ENCODE results near the gene KIF23. TPM values are rescaled to one million over a fixed set of nuclear protein-coding genes. Genes with fewer than 3 reads are reported as not detected.

Gene KIF23
- total and polyA plus RNA-seq, 2 experiments from 2014 or later, result 52.9 to 103 TPM

DNA sequence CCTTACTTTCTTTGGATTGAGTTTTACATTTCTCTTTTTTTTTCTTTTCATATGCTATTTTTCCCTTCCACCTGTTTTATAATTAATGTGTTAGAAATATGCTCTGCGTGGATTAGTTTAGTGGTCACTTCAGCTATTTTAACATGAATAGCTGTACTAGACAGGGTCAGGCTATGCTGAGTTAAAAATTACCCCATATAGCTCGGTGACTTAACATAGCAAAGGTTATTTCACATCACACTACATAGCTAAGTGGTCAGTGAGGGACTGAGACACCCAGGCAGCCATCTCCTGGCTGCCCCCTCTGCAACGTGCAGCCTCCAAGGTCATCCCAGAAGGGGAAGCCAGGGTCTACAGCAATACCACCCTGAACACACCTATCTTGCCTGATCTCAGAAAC is 46.9 kb upstream of the KIF23 start:
- Histone ChIP-seq H3K9me2 (ENCODE audit: insufficient read depth) (no peaks in the 10 kb centered on the region), H3K27ac (ENCODE audit: low read depth) (no peak overlapping the region), H3K4me1 (ENCODE audit: insufficient read depth) (no peaks in the 10 kb centered on the region), H3K4me2 (no peak overlapping the region), H3K4me3 (no peak overlapping the region), H2AFZ (no peak overlapping the region), H4K20me1 (replicated peaks; ENCODE audit: insufficient read depth) (0 out of 2 replicates have a peak, but pooled peaks cover 3% of the 10 kb centered on the region), H3K36me3 (ENCODE audit: insufficient read depth) (no peaks in the 10 kb centered on the region), H3F3A (replicated peaks; ENCODE audit: low read depth) (no peaks in the 10 kb centered on the region), H3K79me2 (replicated peaks; ENCODE audit: insufficient read depth) (no peaks in the 10 kb centered on the region), H3K27me3 (ENCODE audit: insufficient read depth) (no peaks in the 10 kb centered on the region)
- TF ChIP-seq EZH2 (IDR thresholded peaks at IDR 0.05; ENCODE audit: low read depth, unreplicated experiment), result no peak
- no peak overlapping the region for H3K27ac Mint-ChIP-seq
- no peaks in the 10 kb centered on the region for H3K4me1 Mint-ChIP-seq
- no peaks in the 10 kb centered on the region for H3K9me3 Mint-ChIP-seq
- ATAC-seq (no peak), DNase-seq (ENCODE audit: low spot score) (no peak)
- no peaks in the 10 kb centered on the region for H3K36me3 Mint-ChIP-seq (ENCODE audit: low read depth)
- no peak overlapping the region for H3K4me3 Mint-ChIP-seq
- peaks cover 2% of the 10 kb centered on the region for H3K27me3 Mint-ChIP-seq (ENCODE audit: insufficient read depth, low read depth, poor library complexity)

DNA sequence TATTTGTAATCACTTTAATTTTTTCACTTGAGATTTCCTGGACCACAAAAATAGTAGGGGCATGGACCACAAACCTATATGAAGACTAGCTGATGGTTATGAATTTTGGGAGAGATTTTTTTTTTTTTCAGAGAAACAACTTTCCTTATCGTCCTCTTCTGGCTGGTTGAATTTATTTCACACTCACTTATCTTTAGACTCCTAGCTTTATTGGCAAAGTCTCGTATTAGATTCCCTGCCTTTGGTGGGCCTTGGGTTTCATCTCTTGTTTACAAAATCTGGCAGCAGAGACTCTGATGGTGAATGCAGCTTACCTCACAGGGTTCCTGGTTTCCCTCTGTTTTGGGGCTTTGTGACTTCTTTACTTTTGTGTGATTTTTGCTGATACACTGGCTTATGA is 44.5 kb upstream of the KIF23 start:
- H3K36me3 Mint-ChIP-seq (ENCODE audit: low read depth), result no peaks in the 10 kb centered on the region
- Histone ChIP-seq H3K79me2 (replicated peaks; ENCODE audit: insufficient read depth) (no peaks in the 10 kb centered on the region), H2AFZ (no peak overlapping the region), H3K27ac (ENCODE audit: low read depth) (no peak overlapping the region), H3K36me3 (ENCODE audit: insufficient read depth) (0 out of 2 replicates have a peak, but pooled peaks cover 8% of the 10 kb centered on the region), H3F3A (replicated peaks; ENCODE audit: low read depth) (no peaks in the 10 kb centered on the region), H3K9me2 (ENCODE audit: insufficient read depth) (no peaks in the 10 kb centered on the region), H3K4me1 (ENCODE audit: insufficient read depth) (no peaks in the 10 kb centered on the region), H3K4me2 (no peak overlapping the region), H3K4me3 (no peak overlapping the region), H4K20me1 (replicated peaks; ENCODE audit: insufficient read depth) (0 out of 2 replicates have a peak, but pooled peaks cover 3% of the 10 kb centered on the region), H3K27me3 (ENCODE audit: insufficient read depth) (no peaks in the 10 kb centered on the region)
- H3K27ac Mint-ChIP-seq, result no peak overlapping the region
- H3K4me3 Mint-ChIP-seq, result no peak overlapping the region
- ATAC-seq, result no peak
- peaks cover 4% of the 10 kb centered on the region; the same call in 2 of the 3 replicates for H3K9me3 Mint-ChIP-seq
- DNase-seq (ENCODE audit: low spot score), result no peak
- no peaks in the 10 kb centered on the region for H3K27me3 Mint-ChIP-seq (ENCODE audit: insufficient read depth, low read depth, poor library complexity)
- no peaks in the 10 kb centered on the region for H3K4me1 Mint-ChIP-seq
- TF ChIP-seq POLR2AphosphoS5 (IDR thresholded peaks at IDR 0.05; ENCODE audit: low read depth) (no peak), ZNF114 (CRISPR knock-in tag; IDR thresholded peaks at IDR 0.05) (no peak), EZH2phosphoT487 (IDR thresholded peaks at IDR 0.05; ENCODE audit: unreplicated experiment) (no peak), CREB1 (CRISPR knock-in tag; IDR thresholded peaks at IDR 0.05; ENCODE audit: low read depth) (no peak), EZH2 (IDR thresholded peaks at IDR 0.05; ENCODE audit: low read depth, unreplicated experiment) (no peak)
- TF ChIP-seq, protein P1, sequence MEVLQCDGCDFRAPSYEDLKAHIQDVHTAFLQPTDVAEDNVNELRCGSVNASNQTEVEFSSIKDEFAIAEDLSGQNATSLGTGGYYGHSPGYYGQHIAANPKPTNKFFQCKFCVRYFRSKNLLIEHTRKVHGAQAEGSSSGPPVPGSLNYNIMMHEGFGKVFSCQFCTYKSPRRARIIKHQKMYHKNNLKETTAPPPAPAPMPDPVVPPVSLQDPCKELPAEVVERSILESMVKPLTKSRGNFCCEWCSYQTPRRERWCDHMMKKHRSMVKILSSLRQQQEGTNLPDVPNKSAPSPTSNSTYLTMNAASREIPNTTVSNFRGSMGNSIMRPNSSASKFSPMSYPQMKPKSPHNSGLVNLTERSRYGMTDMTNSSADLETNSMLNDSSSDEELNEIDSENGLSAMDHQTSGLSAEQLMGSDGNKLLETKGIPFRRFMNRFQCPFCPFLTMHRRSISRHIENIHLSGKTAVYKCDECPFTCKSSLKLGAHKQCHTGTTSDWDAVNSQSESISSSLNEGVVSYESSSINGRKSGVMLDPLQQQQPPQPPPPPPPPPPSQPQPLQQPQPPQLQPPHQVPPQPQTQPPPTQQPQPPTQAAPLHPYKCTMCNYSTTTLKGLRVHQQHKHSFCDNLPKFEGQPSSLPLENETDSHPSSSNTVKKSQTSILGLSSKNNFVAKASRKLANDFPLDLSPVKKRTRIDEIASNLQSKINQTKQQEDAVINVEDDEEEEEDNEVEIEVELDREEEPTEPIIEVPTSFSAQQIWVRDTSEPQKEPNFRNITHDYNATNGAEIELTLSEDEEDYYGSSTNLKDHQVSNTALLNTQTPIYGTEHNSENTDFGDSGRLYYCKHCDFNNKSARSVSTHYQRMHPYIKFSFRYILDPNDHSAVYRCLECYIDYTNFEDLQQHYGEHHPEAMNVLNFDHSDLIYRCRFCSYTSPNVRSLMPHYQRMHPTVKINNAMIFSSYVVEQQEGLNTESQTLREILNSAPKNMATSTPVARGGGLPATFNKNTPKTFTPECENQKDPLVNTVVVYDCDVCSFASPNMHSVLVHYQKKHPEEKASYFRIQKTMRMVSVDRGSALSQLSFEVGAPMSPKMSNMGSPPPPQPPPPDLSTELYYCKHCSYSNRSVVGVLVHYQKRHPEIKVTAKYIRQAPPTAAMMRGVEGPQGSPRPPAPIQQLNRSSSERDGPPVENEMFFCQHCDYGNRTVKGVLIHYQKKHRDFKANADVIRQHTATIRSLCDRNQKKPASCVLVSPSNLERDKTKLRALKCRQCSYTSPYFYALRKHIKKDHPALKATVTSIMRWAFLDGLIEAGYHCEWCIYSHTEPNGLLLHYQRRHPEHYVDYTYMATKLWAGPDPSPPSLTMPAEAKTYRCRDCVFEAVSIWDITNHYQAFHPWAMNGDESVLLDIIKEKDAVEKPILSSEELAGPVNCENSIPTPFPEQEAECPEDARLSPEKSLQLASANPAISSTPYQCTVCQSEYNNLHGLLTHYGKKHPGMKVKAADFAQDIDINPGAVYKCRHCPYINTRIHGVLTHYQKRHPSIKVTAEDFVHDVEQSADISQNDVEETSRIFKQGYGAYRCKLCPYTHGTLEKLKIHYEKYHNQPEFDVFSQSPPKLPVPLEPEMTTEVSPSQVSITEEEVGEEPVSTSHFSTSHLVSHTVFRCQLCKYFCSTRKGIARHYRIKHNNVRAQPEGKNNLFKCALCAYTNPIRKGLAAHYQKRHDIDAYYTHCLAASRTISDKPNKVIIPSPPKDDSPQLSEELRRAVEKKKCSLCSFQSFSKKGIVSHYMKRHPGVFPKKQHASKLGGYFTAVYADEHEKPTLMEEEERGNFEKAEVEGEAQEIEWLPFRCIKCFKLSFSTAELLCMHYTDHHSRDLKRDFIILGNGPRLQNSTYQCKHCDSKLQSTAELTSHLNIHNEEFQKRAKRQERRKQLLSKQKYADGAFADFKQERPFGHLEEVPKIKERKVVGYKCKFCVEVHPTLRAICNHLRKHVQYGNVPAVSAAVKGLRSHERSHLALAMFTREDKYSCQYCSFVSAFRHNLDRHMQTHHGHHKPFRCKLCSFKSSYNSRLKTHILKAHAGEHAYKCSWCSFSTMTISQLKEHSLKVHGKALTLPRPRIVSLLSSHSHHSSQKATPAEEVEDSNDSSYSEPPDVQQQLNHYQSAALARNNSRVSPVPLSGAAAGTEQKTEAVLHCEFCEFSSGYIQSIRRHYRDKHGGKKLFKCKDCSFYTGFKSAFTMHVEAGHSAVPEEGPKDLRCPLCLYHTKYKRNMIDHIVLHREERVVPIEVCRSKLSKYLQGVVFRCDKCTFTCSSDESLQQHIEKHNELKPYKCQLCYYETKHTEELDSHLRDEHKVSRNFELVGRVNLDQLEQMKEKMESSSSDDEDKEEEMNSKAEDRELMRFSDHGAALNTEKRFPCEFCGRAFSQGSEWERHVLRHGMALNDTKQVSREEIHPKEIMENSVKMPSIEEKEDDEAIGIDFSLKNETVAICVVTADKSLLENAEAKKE (CRISPR knock-in tag; IDR thresholded peaks at IDR 0.05), result no peak
- TF ChIP-seq, protein P2, sequence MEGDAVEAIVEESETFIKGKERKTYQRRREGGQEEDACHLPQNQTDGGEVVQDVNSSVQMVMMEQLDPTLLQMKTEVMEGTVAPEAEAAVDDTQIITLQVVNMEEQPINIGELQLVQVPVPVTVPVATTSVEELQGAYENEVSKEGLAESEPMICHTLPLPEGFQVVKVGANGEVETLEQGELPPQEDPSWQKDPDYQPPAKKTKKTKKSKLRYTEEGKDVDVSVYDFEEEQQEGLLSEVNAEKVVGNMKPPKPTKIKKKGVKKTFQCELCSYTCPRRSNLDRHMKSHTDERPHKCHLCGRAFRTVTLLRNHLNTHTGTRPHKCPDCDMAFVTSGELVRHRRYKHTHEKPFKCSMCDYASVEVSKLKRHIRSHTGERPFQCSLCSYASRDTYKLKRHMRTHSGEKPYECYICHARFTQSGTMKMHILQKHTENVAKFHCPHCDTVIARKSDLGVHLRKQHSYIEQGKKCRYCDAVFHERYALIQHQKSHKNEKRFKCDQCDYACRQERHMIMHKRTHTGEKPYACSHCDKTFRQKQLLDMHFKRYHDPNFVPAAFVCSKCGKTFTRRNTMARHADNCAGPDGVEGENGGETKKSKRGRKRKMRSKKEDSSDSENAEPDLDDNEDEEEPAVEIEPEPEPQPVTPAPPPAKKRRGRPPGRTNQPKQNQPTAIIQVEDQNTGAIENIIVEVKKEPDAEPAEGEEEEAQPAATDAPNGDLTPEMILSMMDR (conservative IDR thresholded peaks at IDR 0.05; ENCODE audit: low read depth in 2 of 2), result no peak
- TF ChIP-seq, protein P3, sequence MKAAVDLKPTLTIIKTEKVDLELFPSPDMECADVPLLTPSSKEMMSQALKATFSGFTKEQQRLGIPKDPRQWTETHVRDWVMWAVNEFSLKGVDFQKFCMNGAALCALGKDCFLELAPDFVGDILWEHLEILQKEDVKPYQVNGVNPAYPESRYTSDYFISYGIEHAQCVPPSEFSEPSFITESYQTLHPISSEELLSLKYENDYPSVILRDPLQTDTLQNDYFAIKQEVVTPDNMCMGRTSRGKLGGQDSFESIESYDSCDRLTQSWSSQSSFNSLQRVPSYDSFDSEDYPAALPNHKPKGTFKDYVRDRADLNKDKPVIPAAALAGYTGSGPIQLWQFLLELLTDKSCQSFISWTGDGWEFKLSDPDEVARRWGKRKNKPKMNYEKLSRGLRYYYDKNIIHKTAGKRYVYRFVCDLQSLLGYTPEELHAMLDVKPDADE (IDR thresholded peaks at IDR 0.05), result no peak
- TF ChIP-seq, protein P4, sequence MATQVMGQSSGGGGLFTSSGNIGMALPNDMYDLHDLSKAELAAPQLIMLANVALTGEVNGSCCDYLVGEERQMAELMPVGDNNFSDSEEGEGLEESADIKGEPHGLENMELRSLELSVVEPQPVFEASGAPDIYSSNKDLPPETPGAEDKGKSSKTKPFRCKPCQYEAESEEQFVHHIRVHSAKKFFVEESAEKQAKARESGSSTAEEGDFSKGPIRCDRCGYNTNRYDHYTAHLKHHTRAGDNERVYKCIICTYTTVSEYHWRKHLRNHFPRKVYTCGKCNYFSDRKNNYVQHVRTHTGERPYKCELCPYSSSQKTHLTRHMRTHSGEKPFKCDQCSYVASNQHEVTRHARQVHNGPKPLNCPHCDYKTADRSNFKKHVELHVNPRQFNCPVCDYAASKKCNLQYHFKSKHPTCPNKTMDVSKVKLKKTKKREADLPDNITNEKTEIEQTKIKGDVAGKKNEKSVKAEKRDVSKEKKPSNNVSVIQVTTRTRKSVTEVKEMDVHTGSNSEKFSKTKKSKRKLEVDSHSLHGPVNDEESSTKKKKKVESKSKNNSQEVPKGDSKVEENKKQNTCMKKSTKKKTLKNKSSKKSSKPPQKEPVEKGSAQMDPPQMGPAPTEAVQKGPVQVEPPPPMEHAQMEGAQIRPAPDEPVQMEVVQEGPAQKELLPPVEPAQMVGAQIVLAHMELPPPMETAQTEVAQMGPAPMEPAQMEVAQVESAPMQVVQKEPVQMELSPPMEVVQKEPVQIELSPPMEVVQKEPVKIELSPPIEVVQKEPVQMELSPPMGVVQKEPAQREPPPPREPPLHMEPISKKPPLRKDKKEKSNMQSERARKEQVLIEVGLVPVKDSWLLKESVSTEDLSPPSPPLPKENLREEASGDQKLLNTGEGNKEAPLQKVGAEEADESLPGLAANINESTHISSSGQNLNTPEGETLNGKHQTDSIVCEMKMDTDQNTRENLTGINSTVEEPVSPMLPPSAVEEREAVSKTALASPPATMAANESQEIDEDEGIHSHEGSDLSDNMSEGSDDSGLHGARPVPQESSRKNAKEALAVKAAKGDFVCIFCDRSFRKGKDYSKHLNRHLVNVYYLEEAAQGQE (IDR thresholded peaks at IDR 0.05; ENCODE audit: unreplicated experiment), result no peak

Measured in GM23338 (cell line).